Right ventricle myocardium inferior (tissue), 1 donor: ENCODE results near the gene TRHDE. TPM values are rescaled to one million over a fixed set of nuclear protein-coding genes. Genes with fewer than 3 reads are reported as not detected.

Experiments used
- ATAC-seq: fragments of 200-7000 bp; cut with Tn5 transposase; one replicate; pipeline ENCODE4 v1.9.1; 2020; ENCODE audit warnings: mild to moderate bottlenecking, moderate library complexity
- DNase-seq: peaks from one replicate; pipeline ENCODE4 v3.0.0; 2021; ENCODE audit errors: missing footprints
- intact Hi-C: fragments of 100-400 bp; cut with DNase I; formaldehyde crosslinking; loops from one replicate; pipeline ENCODE4 v1.11.0; 2022
- total RNA-seq: library from RNA; stranded (reverse); fragmentation: NEBNext Ultra II Directional; extraction: Animal tissue kit (Norgen Biotek cat#: 25700); gene quantifications from one replicate; pipeline ENCODE4 v1.2.1, GENCODE V29; 2021
- donor health status: DM: no; HTN: yes; CAD: no; lungs with severe emphysema.

Gene TRHDE
- total RNA-seq, 1 donor from 2014 or later = 1.3 TPM

DNA sequence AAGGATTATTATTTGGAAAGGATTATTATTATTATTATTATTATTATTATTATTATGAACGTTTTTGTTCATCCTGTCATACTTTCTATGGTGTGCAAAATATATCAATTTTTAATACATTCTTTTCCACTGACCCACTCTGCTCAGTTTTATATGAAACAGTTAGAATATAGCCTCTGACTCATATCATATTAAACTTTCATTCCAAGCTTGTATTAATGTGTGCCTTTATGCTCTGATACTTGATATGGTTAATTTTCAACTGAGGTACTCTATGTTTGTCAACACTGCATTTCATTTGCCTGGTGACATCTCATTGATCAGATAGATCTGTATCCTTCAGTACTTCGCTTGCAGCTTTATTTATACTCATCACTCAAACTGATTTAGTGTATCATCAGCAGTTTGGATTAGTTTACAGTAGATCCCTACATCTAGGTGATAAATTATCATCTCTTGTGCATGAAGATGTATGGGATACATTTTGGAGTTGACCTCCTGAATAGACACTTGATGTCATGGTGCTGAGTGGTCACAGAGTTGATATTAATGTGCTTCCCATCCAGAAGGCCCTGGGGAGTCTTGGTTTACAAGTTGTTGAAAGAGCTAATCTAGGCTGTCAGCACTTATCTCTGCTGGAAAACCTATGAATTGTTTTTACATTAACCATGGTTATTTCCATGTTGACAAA, 271.8 kb downstream of the TRHDE start:
- DNase-seq = no peak
- intact Hi-C loops = no loop called here

DNA sequence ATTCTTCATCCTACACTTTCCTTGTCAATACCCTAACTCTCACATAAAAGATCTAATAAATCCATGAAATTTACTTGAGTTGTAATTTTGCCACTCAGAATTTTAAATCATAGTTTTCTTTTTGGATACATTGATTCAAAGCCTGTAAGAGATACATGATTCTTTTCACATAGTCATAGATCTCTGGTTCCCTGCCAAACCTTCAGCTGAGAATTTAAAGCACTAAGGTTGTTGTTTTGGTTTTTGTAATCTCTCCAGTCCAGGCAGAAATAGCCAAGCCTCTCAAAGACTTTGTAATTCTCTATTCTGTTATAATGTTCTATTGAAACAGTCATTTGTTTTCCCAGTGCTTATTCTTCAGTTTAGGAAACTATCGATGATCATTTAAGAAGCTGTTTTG, 273.9 kb downstream of the TRHDE start:
- ATAC-seq (no peak), DNase-seq (no peak)
- intact Hi-C loops = no loop called here

More for the DNA sequence above, 271.8 kb downstream of the TRHDE start:
- no peak for ATAC-seq

DNA sequence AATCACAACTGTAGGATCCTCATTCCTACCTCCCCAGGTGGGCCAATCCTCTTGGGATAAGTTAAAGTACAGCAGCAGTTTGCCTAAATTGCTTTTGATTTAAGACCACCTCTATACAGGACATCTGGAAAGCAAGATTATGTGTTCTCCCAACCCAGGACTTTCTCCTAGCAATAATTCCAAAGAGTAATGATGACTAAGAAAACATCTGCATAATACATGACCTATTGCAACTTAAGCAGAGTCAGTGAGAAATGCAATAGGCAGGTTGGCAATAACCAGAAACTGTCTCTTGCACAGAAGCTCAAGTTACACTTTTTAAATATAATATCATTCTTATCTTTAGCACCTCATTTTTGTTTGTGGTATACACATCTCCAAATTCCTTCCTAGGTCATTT, 275.4 kb downstream of the TRHDE start:
- intact Hi-C loops = no loop called here
- DNase-seq (no peak), ATAC-seq (no peak)

DNA sequence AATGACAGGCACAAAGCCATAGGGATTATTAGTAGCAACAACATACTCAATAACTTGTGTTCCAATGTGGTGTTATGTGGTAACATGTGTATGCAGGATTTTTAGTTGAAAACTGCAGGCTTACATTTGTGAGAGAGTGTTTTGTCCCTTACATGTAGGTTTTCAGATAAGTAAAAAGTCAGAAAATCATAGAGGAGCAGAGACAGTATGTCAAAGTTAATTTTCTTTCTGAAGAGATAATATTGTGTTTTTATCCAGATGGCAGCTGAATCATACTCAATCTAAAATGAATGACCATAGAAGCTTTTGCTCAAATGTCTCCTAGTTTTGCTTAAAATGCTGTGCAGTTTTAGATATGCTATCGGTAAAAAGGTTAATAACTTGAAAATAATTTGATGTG, 277.0 kb downstream of the TRHDE start:
- intact Hi-C loops = no loop called here
- DNase-seq (no peak), ATAC-seq (no peak)

DNA sequence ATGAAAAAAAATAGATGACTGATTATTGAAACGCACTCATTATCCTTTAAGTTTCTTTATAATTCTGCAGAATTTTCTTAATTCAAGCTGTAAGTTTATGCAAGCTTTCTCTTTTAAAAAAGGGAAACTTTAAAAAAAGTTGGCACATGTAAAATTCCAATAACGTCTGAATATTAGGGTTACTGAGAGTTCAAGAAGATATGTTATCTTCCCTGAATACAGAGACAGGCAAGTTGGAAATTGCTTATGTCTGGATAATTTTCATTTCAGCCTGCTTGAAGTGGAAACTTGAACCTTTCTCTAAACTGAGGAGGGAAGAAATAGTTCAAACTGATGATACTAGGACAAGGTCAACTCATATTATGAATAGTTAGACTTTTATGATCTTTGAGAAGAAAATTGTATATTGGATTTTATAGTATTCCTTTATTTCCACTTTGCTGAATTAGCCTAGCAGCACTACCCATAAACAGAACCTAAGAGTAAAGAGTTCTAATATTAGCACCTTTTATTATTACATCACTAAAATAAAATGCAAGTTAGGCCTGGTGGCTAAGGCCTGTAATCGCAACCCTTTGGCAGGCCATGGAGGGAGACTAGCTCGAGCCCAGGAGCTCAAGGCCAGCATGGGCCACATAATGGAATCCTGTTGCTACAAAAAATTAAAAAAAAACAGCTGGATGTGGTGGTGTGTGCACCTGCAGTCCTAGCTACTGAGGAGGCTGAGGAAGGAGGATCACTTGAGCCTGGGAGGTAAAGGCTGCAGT, 288.0 kb downstream of the TRHDE start:
- intact Hi-C loops = no loop called here
- no peak for DNase-seq
- no peak for ATAC-seq

DNA sequence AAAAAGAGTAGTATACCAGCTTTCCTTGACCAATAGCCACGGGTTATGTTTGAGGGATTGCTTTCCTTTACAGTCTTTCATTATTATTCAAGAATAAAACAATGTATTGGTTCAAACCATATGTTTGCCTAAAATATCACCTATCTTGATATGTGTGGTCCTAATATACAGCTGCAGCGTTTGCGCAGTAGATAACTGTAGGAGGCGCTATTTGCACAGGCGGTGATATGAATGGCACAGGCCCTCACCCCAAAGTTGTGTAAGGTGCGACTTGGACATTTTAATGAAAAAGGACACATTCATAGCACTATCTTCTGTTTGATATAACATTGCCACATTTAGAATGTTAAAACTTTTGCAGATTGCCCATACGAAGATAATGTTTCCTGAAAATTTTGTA, 298.4 kb downstream of the TRHDE start:
- intact Hi-C loops = no loop called here
- DNase-seq (no peak), ATAC-seq (no peak)

DNA sequence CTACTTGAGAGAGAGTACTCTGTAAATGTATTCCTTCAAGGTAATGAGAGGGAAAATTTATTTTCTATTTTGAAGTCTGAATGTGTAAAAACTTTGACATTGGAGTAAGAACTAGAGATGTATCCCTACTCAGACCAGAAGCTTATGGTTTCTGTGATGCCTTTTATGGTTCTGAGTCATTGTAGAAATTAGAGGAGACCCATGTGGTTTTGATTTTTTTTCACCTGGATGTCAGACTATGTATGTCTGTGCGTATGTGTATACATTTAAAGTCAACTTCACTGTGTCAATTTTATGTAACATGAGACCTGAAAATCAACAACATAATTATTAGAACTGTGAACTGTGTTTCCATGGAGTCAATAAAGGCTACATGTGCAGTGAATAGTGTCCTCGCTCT, 302.0 kb downstream of the TRHDE start:
- DNase-seq (no peak), ATAC-seq (no peak)
- intact Hi-C loops = no loop called here

DNA sequence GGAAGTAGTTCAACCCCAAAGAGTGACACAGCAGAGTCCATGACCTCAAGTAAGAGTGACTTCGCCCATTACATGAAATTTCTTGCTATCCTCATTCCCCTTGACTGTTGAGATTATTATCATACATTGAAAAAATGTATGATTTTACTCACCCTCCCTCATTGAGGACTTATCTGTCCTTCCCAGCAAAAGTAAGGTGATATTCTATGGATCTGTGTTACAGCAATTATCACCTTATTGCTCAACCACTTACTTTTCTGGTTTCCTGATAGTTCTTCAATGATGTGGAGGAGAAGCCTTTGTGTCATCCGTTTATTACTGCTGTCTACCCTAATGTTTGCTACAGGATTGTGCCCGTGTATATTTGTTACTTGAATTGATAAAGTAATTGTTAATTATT, 306.2 kb downstream of the TRHDE start:
- intact Hi-C loops = no loop called here
- no peak for DNase-seq
- no peak for ATAC-seq

DNA sequence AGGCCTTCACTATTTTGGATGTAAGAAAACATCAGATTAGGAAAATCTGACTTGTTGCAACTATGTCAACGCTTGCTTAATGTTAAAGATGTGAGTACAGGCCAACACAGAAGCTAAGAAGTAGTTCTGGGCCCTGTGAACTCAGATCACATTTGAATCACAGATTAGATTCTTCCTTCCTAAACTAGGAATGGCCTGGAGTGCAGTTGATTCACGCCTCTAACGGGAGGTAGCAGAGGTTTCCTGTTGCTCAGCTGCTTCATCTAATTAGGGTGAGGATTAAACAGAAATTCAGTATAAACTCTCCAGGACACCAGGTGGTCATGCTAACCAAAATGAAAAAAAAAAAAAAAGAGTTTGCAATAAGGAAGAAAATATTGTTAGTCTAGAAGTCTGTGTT, 314.3 kb downstream of the TRHDE start:
- DNase-seq (no peak), ATAC-seq (no peak)
- intact Hi-C loops = no loop called here

DNA sequence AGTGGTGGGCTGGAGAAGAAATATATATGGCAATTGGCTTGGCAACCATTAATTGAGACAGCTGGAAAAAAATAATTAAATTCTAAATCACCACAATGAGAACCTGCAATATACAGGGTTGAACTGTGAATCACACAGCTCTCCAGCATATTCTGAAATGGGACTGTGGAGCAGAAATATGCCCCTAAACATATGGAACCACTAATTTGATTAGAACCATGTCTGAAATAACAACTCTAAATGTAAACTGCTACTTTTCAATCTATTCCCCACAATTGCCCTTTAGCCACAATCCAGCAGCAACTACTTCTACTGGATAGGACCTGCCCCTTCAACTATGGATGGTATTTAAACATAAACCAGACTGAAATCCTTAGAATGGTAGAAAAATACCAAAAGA, 330.4 kb downstream of the TRHDE start:
- intact Hi-C loops = no loop called here
- ATAC-seq = no peak
- DNase-seq = no peak

DNA sequence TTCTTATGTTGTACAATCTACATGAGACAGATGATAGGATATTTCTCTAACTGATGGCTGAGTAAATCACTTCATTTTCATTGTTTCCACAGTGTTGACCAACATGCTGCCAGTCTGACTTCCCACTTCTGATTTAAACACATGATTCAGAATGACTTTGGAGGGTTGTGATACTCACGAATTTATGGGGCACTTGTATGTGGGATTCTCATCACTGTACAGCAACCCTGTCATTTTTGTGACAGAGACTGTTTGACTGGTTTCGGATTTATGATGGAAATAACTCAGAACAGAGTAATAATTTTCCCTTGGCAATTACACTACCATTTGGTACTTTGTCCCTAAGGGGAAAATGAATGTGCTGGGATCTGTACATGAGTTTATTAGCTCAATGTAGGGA, 333.8 kb downstream of the TRHDE start:
- intact Hi-C loops = no loop called here
- DNase-seq = no peak
- no peak for ATAC-seq

DNA sequence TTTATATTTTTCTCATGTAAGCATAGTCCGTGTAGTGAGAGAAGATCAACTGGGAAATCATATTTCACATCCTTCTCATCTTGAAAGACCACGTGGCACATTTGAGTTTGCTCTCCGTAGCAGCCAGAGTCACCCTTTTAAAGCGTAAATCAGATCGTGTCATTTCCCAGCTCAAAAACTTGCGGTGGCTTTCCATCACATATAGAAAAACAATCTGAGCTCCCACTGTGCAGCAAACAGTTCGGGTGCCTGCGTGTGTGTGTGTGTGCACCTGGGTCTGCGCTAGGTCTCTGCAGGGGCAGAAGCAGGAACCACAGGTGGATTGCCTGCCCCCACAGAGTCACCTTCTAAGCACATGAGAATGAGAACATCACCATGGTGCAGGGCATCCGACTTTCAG, 338.2 kb downstream of the TRHDE start:
- intact Hi-C loops = no loop called here
- DNase-seq = no peak

DNA sequence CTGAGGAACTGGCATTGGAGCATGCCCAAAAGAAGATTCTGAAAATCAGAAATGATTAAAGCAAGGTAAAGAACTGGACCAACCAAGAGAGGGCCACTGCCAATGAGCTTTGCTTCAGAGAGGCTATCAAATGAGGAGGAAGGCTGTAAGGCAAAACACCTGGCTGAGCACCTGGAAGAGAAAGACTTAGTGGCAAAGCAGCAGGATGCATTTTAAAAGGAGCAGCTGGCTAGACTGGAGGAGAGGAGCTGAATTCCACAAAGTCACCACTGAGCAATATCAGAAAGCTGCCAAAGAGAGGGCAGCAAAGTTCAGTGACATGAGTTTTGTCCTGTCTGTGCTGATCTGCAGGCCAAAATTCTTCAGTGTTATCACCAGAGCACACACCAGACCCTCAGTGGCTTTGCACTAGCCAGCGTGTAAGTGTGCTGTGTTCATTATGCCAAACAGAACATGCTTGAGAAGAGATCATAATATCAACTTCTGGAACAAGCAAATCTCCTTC, 338.7 kb downstream of the TRHDE start:
- ATAC-seq (no peak), DNase-seq (no peak)
- intact Hi-C loops = no loop called here

More for the DNA sequence above, 338.2 kb downstream of the TRHDE start:
- ATAC-seq = no peak

DNA sequence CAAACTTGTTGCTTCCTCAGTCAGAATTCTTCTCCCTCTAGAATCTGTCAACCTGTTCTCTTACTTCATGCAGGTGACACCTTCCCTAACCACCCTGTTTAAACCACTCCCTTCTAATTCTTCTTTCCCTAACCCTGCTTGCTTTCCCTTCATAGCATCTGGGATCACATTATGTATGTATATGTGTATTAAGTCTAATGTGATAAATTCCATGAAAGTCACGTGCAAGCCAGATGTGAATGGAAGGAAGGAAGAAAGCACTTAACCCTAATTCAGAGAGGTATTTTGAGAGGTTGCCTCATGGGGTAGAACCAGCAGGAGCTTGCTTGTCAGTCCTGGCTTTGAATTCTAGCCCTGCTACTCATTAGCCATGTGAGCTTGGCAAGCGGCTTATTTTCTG, 340.0 kb downstream of the TRHDE start:
- DNase-seq = no peak
- ATAC-seq = no peak
- intact Hi-C loops = no loop called here

DNA sequence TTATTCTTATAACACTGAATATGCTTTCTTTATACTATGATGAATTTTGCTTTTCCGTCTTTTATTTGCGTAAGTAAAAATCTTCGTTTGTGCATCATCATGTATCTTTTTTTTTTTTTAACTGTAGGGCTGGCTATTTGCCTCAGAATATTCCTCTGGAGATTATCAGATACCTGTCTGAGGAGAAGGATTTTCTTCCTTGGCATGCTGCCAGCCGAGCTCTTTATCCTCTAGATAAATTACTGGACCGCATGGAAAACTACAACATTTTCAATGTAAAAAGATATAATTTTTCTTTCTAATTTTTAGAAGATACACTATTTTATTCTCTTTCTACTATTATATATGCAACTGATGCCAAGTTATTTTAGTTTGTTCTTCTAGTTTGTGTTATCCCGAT, 346.6 kb downstream of the TRHDE start:
- intact Hi-C loops = no loop called here
- DNase-seq (no peak), ATAC-seq (no peak)

DNA sequence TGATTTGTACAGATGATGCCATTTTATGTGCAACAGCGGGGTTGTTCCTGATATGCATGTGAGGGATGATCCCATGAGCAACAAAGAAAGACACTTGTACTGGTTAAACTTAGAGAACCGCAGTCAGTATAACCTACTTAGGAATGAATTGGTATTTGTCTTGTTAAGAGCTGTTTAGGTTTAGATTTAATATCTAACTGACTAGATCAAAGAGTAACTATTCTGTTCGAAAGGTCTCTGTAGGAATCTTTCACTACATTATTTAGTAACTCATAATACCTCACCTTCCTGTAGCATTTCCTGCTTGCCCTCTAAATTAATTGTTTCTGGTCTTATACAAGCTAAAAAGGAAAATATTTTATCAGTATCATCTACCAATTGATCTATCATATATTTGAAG, 350.4 kb downstream of the TRHDE start:
- ATAC-seq (no peak), DNase-seq (no peak)
- intact Hi-C loops = no loop called here

DNA sequence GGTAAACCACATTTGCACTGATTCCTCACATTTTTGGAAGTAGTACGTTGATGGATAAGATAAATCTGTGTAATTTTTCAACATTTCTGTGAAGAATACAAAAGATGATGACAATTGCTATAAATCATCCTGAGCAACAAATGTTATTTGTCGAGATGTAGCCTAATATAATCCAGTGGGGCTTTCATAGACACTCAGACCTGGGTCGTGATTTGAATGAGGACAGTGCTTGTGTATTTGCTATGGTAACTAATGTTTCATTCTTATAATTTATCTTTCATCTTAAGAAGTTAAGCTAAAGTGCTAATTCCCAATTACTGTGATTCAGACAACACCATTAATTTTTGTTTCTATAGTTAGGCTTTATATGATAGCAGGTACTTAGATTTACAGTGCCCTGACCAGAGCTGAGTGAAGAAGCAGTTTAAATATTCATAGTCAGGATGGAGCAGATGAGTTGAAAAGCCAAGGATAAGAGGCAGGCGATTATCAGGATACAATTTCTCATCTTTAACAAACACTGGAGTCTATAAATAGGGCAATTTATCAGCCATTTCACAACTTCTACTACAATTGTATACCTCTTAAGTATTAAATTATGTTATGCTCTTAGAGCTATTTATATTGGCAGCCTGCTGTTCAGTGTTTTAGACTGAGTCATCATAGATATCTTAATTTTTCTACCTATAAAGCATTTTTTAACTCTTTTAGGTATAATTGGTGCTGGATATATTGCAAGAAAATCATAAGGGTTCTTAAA, 359.9 kb downstream of the TRHDE start:
- intact Hi-C loops = no loop called here
- DNase-seq (no peak), ATAC-seq (no peak)

DNA sequence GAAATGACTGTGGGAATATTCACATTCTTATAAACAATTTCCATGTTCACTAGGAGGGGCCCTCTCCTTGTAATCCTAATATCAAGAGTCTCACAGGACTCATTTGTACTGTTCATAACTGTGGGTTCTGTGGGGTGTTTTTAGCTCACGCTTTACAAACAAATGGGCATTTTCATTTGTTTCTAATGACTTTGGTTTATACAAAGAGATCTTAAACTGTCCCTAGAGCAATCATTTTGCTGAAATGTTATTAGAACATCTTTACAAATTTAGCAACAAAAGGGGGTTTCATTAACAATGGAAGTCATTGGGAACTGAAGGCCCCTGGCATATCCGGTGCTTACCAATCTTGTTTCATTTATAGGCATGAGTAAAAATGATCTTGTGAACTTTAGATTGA, 370.5 kb downstream of the TRHDE start:
- ATAC-seq (no peak), DNase-seq (no peak)
- intact Hi-C loops = no loop called here

DNA sequence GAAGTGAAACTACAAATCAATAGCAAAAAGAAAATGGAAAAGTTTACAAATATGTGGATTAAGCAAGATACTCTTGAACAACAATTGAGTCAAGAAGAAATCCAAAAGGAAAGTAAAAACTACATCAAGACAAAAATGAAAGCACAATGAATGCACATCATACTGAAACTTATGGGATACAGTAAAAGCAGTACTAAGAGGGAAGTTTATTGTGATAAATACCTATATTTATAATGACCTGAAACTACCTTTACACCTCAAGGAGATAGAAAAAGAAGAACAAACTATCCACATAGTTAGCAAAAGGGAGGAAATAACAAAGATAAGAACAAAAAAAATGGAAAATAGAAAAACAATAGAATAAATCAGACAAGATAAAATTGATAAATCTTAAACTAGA, 375.0 kb downstream of the TRHDE start:
- intact Hi-C loops = no loop called here
- ATAC-seq (no peak), DNase-seq (no peak)

DNA sequence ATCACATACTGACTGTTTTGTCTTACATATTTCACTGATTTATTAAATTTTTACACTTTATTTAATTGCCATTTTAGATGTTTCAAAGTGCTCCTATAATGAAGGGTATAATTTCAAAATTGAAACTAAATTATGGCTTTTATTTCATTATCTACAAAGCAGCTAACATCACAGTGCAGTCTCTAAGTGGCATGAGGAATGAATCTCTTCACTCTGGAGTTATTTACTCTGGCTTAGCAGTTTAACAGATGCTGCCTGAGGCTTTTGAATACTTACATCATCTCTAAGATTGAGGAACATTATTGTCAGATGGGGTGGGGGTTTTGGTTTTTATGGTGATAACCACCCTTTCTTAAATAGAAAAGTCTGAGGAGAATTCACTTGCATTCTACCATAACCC, 386.4 kb downstream of the TRHDE start:
- intact Hi-C loops = no loop called here
- ATAC-seq (no peak), DNase-seq (no peak)
